ENCODE results near the gene RAB3IP.

GRCh38 chr12:69872804-69873203 lies 134.1 kb downstream of the RAB3IP start:
- TF ChIP-seq, protein P1, sequence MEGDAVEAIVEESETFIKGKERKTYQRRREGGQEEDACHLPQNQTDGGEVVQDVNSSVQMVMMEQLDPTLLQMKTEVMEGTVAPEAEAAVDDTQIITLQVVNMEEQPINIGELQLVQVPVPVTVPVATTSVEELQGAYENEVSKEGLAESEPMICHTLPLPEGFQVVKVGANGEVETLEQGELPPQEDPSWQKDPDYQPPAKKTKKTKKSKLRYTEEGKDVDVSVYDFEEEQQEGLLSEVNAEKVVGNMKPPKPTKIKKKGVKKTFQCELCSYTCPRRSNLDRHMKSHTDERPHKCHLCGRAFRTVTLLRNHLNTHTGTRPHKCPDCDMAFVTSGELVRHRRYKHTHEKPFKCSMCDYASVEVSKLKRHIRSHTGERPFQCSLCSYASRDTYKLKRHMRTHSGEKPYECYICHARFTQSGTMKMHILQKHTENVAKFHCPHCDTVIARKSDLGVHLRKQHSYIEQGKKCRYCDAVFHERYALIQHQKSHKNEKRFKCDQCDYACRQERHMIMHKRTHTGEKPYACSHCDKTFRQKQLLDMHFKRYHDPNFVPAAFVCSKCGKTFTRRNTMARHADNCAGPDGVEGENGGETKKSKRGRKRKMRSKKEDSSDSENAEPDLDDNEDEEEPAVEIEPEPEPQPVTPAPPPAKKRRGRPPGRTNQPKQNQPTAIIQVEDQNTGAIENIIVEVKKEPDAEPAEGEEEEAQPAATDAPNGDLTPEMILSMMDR (IDR thresholded peaks at IDR 0.05 in 4 of 5, conservative IDR thresholded peaks at IDR 0.05 in 1 of 5), result no peak
- TF ChIP-seq POLR2A (IDR thresholded peaks at IDR 0.05), result no peak

Measured in gastrocnemius medialis (tissue), 4 donors.